C1 segment of cervical spinal cord (tissue), 14 donors: Measurements from ENCODE around the gene TASP1.
"Not testable (repeated sequence)": the region's sequence is repeated elsewhere in the genome, so short reads cannot be mapped to it uniquely, and the experiment has no call there.

Experiments
- DNase-seq, 14 donors: peaks; one replicate each; lab custom pipeline; 2025; lab: John Stamatoyannopoulos, UW

The TASP1 gene

GRCh38 chr20:13401596-13401995 lies 237.1 kb downstream of the TASP1 start:
- no peak for DNase-seq

GRCh38 chr20:13400453-13400852 lies 238.3 kb downstream of the TASP1 start:
- no peak for DNase-seq

DNA sequence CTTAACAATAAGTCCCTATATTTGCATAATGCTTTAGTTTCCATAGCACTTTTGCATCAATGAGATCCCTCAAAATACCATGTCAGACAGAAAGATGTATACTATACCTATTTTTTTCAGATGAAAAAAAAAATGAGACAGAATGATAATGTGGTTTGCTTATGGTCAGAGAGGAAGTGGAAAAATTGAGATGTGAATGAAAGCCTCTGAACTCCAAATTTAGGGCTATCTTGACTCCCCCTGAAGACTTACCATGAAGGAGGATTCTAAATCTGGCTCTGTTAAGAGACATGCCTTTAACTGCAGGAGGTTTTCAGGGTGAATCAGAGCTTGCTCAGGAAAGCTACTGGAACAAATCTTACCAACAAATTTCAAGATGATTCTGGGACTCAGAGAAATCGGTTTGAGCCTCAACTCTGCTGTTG lies 241.4 kb downstream of the TASP1 start:
- no peak for DNase-seq

DNA sequence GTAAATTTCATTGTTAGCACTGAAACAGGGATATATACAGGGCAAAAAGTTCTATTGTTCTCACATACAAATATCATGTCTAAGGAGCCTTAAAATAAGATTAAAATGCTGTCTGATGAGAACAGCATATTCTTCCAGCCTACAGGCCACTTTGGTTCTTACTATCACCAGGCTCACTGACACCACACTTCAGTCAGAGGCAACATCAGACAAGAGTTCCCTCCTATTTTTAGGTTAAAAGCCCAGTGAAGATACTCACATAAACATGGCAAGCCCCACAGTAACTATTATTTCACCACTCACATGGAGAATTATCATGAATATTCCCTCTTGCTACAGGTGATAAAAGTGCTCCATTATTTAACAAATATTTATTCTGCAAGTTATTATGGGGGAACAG lies 241.9 kb downstream of the TASP1 start:
- DNase-seq, result no peak

DNA sequence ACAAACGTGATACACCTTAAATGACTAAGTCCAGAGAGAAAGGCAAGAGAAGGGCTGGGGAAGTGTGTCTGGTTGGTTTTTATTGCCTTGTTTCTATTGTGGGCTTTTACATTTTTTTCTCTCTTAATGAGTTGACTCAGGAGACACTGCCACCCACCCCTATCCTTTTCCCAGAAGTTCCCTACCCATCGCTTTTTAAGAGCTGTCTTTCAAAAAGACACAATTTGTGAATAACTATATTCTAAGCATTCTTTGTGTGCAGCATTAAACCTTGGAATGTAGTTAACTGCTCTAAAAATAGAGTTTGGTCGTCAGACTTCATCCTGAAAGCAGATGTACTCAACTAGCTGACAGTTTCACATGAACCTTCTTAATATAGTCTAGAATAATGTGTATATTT lies 242.7 kb downstream of the TASP1 start:
- no peak for DNase-seq

DNA sequence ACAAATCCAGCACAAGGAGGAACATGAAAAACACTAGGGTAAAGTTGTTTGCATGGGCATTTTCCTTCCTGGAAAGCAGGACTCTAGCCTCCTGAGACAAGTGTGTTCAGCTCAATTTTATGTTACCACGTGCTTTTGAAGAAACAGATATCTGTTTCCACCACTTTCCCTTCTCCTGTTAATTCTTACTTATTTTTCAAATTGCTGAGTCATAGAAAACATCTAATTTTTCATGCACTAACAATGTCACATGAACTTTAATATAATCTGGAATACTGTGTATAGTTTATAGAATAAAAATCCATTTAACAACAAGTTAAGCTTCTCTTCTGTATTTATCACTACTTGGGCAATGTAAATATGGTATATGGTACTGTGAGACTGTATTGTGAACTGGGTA lies 243.5 kb downstream of the TASP1 start:
- DNase-seq, result no peak

GRCh38 chr20:13392391-13392790 lies 246.3 kb downstream of the TASP1 start:
- DNase-seq, result no peak

DNA sequence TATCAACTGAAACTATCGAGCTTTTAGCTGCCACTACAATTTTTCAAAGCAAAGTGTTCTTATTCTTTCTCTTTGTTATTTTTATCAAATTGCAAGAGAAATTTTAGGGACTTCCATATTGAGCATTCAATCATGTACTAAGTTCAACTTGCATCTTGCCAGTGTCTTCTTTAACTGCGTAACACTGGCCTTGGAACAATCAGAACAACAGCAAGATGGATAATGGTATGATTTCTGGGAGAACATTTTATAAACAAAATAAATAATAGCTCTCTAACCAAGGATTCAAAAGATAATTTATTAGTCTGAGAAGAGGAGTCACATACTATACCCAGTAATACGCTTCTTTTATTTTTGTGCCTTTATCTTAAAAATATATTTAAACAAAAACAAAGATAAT lies 249.6 kb downstream of the TASP1 start:
- no peak for DNase-seq

DNA sequence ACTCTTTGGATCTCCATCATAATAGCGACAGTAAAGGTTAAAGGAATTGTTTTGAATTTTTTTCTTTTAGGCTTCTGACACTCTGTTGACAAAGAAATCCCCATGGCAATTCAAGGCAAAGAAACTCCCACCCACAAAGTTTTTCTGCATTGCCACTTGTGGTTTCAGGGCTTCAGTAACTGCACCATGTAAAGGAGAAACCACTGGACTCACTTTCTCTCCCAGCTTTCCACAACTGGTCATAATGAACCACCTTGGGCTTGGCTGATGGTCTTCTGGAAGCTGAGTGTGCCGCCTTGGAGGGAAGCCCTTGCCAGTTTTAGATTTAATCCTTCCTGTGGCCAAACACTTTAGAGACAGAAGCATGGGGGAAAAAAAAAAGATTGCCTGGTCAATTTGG lies 254.6 kb downstream of the TASP1 start:
- no peak for DNase-seq

- no peak for DNase-seq
Observed at GRCh38 chr20:13382786-13383185, 255.9 kb downstream of the TASP1 start.

- DNase-seq, result not testable (repeated sequence)
Observed at GRCh38 chr20:13380497-13381229, 258.1 kb downstream of the TASP1 start.

- DNase-seq, result no peak
Observed at GRCh38 chr20:13373400-13373799, 265.3 kb downstream of the TASP1 start.

GRCh38 chr20:13364278-13365170 lies 274.2 kb downstream of the TASP1 start:
- no peak for DNase-seq

- DNase-seq, result no peak
Observed at GRCh38 chr20:13363473-13363872, 275.3 kb downstream of the TASP1 start.

DNA sequence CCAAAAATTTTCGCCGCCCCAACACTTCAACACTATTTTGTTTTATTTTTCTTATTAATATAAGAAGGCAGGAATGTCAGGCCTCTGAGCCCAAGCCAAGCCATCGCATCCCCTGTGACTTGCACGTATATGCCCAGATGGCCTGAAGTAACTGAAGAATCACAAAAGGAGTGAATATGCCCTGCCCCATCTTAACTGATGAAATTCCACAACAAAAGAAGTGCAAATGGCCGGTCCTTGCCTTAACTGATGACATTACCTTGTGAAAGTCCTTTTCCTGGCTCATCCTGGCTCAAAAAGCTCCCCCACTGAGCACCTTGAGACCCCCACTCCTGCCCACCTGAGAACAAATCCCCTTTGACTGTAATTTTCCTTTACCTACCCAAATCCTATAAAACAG lies 276.6 kb downstream of the TASP1 start:
- not testable (repeated sequence) for DNase-seq

GRCh38 chr20:13358936-13359335 lies 279.8 kb downstream of the TASP1 start:
- DNase-seq, result not testable (repeated sequence)

GRCh38 chr20:13357782-13358181 lies 280.9 kb downstream of the TASP1 start:
- not testable (repeated sequence) for DNase-seq

DNA sequence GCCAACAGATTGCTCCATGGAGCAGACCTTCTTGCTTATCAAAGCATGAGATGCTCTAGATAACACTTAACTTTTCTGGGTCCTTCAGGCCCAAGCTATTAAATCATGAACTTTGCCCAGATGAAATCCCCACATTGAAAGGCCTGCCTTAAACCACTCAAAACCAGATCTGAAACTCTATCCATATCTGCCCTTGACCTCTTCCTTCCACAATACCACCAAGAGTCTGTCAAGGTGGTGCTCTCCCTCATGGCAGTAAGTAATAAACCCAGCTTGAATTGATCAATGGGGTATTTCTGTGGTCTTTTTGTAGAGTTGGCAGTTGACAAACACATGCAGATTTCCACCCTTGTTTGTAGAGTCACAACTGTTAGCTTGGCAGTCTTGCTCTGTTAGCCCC lies 282.1 kb downstream of the TASP1 start:
- no peak for DNase-seq

DNA sequence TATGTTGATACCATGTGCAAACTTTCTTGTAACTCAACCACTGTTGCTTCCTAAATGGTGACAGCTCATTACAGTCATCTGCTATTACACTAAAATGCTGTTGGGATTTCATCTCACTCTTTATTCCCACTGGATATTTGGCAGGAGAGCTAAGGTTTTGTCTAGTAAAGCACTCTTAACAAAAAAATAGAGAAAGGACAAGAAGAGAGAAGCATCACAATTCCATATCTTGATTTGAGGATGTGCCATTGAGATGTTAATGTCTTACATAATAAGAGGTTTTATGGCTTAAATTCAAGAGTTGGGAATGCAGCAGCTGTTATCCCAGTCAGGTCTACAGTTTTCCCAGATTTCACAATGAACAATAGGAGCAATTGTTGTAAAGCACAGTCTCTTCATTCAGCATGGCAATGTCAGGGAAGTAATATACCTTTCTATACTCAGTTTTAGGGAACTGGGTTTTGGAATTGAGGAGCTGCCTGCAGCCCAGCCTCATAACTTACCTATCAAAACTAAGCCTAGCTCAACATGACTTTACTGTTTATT lies 282.7 kb downstream of the TASP1 start:
- no peak for DNase-seq

GRCh38 chr20:13355411-13355810 lies 283.3 kb downstream of the TASP1 start:
- DNase-seq, result no peak

DNA sequence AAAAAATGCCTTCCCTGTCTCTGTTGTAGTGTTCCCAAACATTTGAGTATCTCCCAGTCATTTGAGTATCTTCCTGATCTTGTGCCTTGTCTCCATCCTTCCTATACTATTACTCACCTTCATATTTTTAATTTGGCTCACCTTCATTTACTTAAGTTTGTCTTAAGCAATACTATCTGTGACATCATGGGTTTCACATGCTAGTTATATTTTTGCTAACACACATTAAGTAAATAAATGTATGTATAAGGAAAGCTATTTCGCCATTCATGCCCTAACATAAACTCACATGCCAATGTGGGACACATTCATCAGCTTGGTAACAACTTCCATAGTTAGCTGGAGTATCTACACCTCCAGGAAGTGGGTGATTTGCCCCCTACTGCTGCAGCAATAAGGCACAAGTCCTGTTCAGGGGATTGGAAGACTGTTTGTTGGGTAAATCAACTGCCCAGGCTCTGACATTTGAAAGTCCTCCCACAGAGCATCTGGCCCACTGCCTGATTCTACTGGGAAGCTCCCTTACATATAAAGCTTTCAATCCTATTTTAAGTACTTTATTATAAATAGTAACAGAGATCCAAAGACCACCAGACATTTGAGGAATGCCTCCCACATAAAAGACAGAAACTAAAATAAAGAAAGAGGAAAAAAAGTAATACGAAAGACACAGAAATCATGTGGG lies 285.3 kb downstream of the TASP1 start:
- DNase-seq, result no peak

DNA sequence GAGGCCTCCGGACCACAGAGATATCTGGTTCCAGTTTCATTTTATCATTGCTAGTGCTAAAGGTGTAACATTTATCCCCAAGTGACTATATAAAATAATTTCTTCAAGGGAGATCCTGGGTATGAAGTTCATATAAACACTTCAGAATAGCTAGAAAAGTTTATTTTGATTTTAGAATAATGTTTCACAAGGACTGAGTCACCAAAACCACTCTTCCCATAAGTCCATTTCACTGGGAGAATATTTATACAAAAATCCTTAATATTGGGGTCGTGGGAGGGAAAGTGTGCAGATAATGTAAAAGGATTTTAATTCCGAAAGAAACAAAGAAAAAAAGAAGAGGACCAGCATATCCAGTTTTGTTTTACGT lies 289.5 kb downstream of the TASP1 start:
- no peak for DNase-seq
